Measurements from ENCODE around the gene FCHO2. TPM values are rescaled to one million over a fixed set of nuclear protein-coding genes. Genes with fewer than 3 reads are reported as not detected.
"Not testable (repeated sequence)": the region's sequence is repeated elsewhere in the genome, so short reads cannot be mapped to it uniquely, and the experiment has no call there.

FCHO2 gene
- total and polyA plus RNA-seq, 4 donors, result 20.7 to 60.9 (median 38.6) TPM

- 71 to 72% methylated on average over 1 of the region's 1 CpG for WGBS, 2 donors
- DNase-seq, result no peak
- no peaks in the 10 kb centered on the region for H3K9me3 ChIP-seq (ENCODE audit: control insufficient read depth in 4 of 4, insufficient read depth in 3 of 4, low read length in 3 of 4)
- H3K4me1 ChIP-seq (ENCODE audit: control insufficient read depth in 5 of 5, insufficient read depth in 5 of 5, low read length in 5 of 5), result peaks cover 0 to 13% (median 5%) of the 10 kb centered on the region in 5 donors
- peak overlapping the region; percentile 42 to 93 for H3K9ac ChIP-seq (ENCODE audit: insufficient read depth in 1 of 2, low read length in 2 of 2)
- no peak overlapping the region for H3K27ac ChIP-seq (ENCODE audit: low read depth in 1 of 2, low read length in 1 of 2)
- no peak overlapping the region for H3K4me3 ChIP-seq
- no peak for ATAC-seq (ENCODE audit: insufficient read depth, low FRiP score)
- H3K36me3 ChIP-seq (ENCODE audit: control insufficient read depth in 4 of 4, insufficient read depth in 4 of 4, low read length in 4 of 4), result no peaks in the 10 kb centered on the region
- TF ChIP-seq CTCF (IDR thresholded peaks at IDR 0.05; ENCODE audit: control extremely low read depth, extremely low read depth), result no peak
- no peaks in the 10 kb centered on the region for H3K27me3 ChIP-seq (ENCODE audit: control insufficient read depth in 3 of 3, insufficient read depth in 3 of 3, low read length in 2 of 3)
Measured at GRCh38 chr5:72957337-72957736, 1.5 kb downstream of the FCHO2 start.

DNA sequence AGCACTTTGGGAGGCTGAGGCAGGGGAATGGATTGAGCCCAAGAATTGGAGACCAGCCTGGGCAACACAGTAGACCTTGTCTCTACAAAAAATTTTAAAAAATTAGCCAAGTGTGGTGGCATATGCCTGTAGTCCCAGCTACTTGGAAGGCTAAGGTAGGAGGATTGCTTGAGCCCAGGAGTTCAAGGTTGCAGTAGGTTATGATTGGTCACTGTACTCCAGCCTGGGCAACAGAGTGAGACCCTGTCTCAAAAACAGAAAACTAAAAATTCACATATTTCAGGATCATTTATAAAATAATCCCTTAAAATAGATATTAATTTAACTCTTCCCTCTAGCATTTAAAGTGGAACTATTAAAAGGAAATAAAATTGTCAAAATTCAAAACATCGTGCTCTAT is 3.4 kb downstream of the FCHO2 start:
- H3K4me3 ChIP-seq, result no peak overlapping the region
- WGBS, 2 donors, result 94 to 100% methylated on average over 1 of the region's 1 CpG
- ATAC-seq (ENCODE audit: insufficient read depth, low FRiP score), result no peak

GRCh38 chr5:72974481-72974880 is 18.6 kb downstream of the FCHO2 start:
- not testable (repeated sequence) for H3K9ac ChIP-seq (ENCODE audit: insufficient read depth in 1 of 2, low read length in 2 of 2); ATAC-seq (ENCODE audit: insufficient read depth, low FRiP score)
- WGBS, 2 donors, result 98 to 100% methylated on average over 4 of the region's 5 CpGs

More for the DNA sequence above, 3.4 kb downstream of the FCHO2 start:
- Histone ChIP-seq H3K27ac (ENCODE audit: low read depth in 1 of 2, low read length in 1 of 2) (peak overlapping the region in 1 of 2 donors; percentile 31), H3K36me3 (ENCODE audit: control insufficient read depth in 4 of 4, insufficient read depth in 4 of 4, low read length in 4 of 4) (no peaks in the 10 kb centered on the region), H3K4me1 (ENCODE audit: control insufficient read depth in 5 of 5, insufficient read depth in 5 of 5, low read length in 5 of 5) (peaks cover 0 to 13% (median 5%) of the 10 kb centered on the region in 5 donors), H3K9ac (ENCODE audit: insufficient read depth in 1 of 2, low read length in 2 of 2) (no peak overlapping the region), H3K27me3 (ENCODE audit: control insufficient read depth in 3 of 3, insufficient read depth in 3 of 3, low read length in 2 of 3) (no peaks in the 10 kb centered on the region), H3K9me3 (ENCODE audit: control insufficient read depth in 4 of 4, insufficient read depth in 3 of 4, low read length in 3 of 4) (no peaks in the 10 kb centered on the region)
- no peak for DNase-seq
- TF ChIP-seq CTCF (IDR thresholded peaks at IDR 0.05; ENCODE audit: control extremely low read depth, extremely low read depth), result no peak

DNA sequence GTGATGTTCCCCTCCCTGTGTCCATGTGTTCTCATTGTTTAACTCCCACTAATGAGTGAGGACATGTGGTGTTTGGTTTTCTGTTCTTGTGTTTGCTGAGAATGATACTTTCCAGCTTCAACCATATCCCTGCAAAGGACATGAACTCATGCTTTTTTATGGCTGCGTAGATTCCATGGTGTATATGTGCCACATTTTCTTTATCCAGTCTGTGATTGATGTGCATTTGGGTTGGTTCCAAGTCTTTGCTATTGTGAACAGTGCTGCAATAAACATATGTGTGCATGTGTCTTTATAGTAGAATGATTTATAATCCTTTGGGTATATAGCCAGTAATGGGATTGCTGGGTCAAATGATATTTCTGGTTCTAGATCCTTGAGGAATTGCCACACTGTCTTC is 21.0 kb downstream of the FCHO2 start:
- not testable (repeated sequence) for H3K9ac ChIP-seq (ENCODE audit: insufficient read depth in 1 of 2, low read length in 2 of 2); H3K27ac ChIP-seq (ENCODE audit: low read depth in 1 of 2, low read length in 1 of 2); H3K9me3 ChIP-seq (ENCODE audit: control insufficient read depth in 4 of 4, insufficient read depth in 3 of 4, low read length in 3 of 4); H3K27me3 ChIP-seq (ENCODE audit: control insufficient read depth in 3 of 3, insufficient read depth in 3 of 3, low read length in 2 of 3); ATAC-seq (ENCODE audit: insufficient read depth, low FRiP score); H3K36me3 ChIP-seq (ENCODE audit: control insufficient read depth in 4 of 4, insufficient read depth in 4 of 4, low read length in 4 of 4); H3K4me3 ChIP-seq; H3K4me1 ChIP-seq (ENCODE audit: control insufficient read depth in 5 of 5, insufficient read depth in 5 of 5, low read length in 5 of 5)
- 73 to 84% methylated on average over 1 of the region's 1 CpG for WGBS, 2 donors
- DNase-seq, result peak in 1 of 3 donors; percentile 17

More at GRCh38 chr5:72974481-72974880, 18.6 kb downstream of the FCHO2 start:
- DNase-seq; H3K27me3 ChIP-seq (ENCODE audit: control insufficient read depth in 3 of 3, insufficient read depth in 3 of 3, low read length in 2 of 3); H3K4me3 ChIP-seq; H3K36me3 ChIP-seq (ENCODE audit: control insufficient read depth in 4 of 4, insufficient read depth in 4 of 4, low read length in 4 of 4); H3K4me1 ChIP-seq (ENCODE audit: control insufficient read depth in 5 of 5, insufficient read depth in 5 of 5, low read length in 5 of 5); H3K27ac ChIP-seq (ENCODE audit: low read depth in 1 of 2, low read length in 1 of 2); H3K9me3 ChIP-seq (ENCODE audit: control insufficient read depth in 4 of 4, insufficient read depth in 3 of 4, low read length in 3 of 4): not testable (repeated sequence)
